Astrocyte of the cerebellum (primary cell): ENCODE data around the gene ZXDC.

Experiments used
- DNase-seq: peaks from one replicate; pipeline ENCODE4 v3.0.0-alpha.2; 2011; ENCODE audit warnings: low read depth
- H3K4me3 ChIP-seq: 2 replicates; pipeline ENCODE4 v1.5.1; 2011; ENCODE audit warnings: mild to moderate bottlenecking, low read depth, low read length, moderate library complexity
- in situ Hi-C: cut with HindIII; loops from 2 replicates; pipeline ENCODE4 v1.10.0; 2017; ENCODE audit warnings: low sequenced_read_pairs
- TF ChIP-seq, protein P1 (sequence below): IDR thresholded peaks from 2 replicates; pipeline ENCODE4 v1.5.1; 2012; ENCODE audit warnings: low read length, low read depth, moderate library complexity, mild to moderate bottlenecking; ENCODE audit errors: missing control alignments

Gene ZXDC

DNA sequence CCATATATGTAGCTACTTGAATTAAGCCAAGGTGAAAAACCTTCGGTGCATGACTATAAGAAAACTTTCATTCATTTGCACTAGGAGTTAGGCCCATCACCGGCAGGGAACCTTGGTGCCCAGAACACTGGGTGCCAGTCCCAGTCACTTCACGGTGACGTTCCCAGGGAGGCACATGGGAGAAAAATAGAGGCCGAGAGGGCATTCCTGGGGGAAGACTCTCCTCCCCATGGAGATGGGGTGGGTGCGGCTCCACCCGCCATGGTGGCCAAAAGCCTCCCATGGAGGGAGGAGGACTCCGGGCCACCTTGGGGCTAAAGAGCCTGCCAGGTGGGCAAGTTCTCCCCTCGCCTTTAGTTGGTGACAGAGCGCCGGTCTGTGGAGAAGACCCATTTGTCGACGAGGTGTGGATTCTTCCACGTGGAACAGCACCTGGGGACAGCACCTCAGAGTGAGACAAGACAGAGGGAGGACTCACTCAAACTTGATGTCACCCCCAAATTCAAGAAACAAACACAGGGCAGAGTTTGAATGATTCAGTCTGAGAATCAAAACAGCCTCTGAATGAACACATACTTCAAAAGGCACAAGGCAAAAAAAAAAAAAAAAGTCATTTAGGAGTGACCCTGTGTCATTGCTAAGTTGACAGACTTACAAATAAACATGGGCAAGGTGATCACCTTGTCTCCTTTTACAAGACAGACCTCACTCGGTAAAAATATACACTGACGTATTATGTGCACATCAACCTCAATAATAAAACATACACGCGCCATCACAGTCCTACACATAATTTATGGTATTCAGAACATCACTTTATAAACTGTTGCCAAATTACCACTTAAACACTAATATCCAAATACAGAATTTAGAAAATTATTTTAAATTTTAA lies 38.6 kb downstream of the ZXDC start:
- DNase-seq: no peak
- TF ChIP-seq, protein P1, sequence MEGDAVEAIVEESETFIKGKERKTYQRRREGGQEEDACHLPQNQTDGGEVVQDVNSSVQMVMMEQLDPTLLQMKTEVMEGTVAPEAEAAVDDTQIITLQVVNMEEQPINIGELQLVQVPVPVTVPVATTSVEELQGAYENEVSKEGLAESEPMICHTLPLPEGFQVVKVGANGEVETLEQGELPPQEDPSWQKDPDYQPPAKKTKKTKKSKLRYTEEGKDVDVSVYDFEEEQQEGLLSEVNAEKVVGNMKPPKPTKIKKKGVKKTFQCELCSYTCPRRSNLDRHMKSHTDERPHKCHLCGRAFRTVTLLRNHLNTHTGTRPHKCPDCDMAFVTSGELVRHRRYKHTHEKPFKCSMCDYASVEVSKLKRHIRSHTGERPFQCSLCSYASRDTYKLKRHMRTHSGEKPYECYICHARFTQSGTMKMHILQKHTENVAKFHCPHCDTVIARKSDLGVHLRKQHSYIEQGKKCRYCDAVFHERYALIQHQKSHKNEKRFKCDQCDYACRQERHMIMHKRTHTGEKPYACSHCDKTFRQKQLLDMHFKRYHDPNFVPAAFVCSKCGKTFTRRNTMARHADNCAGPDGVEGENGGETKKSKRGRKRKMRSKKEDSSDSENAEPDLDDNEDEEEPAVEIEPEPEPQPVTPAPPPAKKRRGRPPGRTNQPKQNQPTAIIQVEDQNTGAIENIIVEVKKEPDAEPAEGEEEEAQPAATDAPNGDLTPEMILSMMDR: no peak
- in situ Hi-C loops: no loop called here
- no peak overlapping the region for H3K4me3 ChIP-seq

DNA sequence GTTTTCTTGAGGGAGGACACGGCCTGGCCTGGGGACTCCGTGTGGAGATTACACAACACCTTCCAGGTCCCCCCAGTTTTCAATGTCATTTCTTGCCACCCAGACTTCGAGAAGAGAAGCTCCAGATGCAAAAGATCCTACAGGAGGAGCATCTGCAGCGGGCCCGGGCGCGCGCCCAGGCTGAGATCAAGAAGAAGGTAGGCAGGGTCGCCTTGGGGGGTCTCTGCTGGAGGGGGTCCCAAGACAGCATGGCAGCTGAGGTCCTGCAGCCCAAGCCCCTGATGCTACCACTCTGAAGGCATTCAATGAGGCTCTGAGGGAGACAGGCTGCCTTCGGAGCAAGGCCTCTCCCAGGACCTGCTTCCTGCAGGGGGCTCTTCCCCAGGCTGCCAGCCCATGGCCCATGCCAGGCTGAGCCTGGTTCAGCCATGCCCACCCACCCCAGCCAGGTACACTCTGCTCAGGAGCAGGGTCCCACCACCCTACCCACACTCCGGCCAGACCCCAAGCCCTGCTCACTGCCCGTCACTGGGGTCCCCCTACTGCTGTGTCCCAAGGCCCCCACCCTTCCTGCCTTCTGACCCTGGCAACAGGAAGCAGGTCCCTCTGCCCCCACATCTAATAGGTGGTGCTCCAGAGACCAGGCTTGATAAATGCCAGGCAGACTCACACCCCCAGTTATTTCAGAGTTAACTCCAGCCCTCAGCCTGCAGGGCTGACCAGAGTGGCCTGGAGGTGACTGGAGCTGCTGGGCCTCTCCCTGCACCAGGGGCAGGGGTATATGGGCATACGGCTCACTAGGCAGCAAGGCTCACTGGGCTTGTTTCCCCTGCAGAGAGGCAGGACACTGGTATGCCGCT lies 40.0 kb downstream of the ZXDC start:
- TF ChIP-seq, protein P1: no peak
- in situ Hi-C loops: no loop called here
- no peak for DNase-seq
- H3K4me3 ChIP-seq: no peak overlapping the region

DNA sequence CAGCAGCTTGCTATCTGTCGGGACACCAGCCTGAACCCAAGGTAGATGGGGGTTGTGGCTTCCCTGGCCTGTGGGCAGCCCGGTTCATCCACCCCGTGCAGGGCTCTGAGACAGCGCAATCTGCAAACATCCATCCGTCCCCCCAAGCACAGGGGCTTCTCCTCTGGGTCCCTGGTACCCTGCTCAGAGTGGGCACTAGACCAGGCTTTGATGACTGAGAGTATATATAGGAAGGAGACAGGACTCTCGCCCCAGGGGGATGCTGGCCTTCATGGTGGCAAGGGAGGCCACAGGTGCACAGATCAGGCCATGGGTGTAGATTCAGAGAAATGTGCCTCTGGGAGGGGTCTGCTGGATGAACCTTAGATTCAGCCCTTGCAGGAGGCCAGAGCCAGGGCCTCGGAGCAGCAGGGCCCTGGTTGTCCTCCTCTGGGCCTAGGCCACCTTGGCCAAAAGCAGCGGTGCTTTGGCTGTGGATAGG lies 40.7 kb downstream of the ZXDC start:
- no peak for DNase-seq
- TF ChIP-seq, protein P1: no peak
- H3K4me3 ChIP-seq: no peak overlapping the region
- in situ Hi-C loops: no loop called here

DNA sequence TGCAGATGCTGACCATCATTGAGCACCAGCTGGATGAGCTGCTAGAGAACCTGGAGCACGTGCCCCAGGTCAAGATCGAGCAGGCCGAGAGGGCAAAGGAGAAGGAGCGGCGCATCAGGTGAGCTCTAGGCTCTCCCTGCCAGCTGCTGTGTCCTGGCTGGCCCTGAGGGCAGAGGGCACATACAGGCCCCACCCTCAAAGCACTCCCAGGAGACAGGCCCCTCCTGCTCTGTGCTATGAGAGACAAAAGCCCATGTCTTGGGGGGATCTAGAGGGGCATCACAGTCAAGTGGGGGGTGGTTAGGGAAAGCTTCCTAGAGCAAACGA lies 41.5 kb downstream of the ZXDC start:
- in situ Hi-C loops: no loop called here
- H3K4me3 ChIP-seq: no peak overlapping the region
- TF ChIP-seq, protein P1: no peak
- DNase-seq: no peak

DNA sequence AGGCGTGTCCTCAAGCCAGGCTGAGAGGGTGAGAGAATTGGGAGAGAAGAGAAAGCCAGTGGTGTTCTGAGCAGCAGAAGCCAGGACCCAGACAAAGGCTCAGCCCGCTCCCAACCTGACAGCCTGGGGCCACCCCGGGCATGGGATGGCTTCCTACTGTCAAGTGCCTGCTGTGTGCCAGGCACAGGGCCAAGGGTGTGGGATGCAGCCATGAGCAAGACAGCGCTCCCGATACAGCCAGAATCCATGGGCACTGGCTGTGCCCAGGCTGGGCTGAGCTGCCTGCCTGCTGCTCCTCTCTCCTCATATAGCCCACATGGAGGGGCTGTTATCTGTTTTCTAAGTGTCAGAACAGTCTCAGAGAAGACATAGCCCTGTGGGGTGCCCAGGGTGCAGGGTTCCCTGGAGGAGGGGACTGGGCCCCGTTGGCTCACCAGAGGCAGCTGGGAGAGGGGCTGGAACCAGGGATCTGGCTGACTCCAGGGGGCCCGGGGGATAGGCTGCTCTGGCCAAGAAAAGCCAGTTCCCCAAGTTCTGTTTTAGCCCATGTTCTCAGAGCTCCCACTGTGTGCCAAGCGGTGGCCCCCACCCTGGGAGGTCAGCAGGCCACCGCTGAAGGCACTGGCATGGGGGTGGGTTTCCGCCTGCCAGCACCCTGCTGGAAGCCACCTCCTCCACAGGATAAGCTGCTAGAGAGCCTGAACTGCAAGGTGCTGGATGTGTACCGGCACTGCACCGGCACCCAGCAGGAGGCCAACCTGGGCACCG lies 42.0 kb downstream of the ZXDC start:
- TF ChIP-seq, protein P1: no peak
- H3K4me3 ChIP-seq: no peak overlapping the region
- no peak for DNase-seq
- in situ Hi-C loops: no loop called here

DNA sequence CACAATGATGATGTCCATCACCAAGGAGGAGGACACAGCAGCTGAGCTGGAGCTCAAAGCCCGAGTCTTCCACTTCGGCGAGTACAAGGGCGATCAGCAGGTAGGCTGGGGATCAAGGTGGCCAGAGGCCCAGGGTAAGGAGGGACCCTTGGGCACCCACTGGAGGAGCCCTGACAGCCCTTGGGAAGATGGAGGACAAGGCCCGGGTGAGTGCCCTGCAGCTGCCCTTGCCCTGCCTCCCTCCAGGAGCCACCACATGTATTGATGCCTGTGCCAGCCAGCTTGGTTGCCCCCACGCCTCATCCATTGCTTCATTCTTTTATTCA lies 42.6 kb downstream of the ZXDC start:
- TF ChIP-seq, protein P1: no peak
- no peak overlapping the region for H3K4me3 ChIP-seq
- in situ Hi-C loops: no loop called here
- no peak for DNase-seq
